Retinal pigment epithelial cell (primary cell): ENCODE results near the gene AGBL4.

ENCODE experiments used
- DNase-seq: peaks from one replicate; pipeline ENCODE4 v3.0.0-alpha.2; 2010; ENCODE audit warnings: low read depth
- H3K4me3 ChIP-seq: 2 replicates; pipeline ENCODE4 v1.5.1; 2011; ENCODE audit warnings: mild to moderate bottlenecking, low read length, control low read depth, moderate library complexity
- CTCF ChIP-seq: conservative IDR thresholded peaks from 2 replicates; pipeline ENCODE4 v1.5.1; 2011; ENCODE audit warnings: low read depth, low read length, control low read depth, inconsistent platforms

Gene AGBL4

GRCh38 chr1:48756683-48757316 is 1267.0 kb downstream of the AGBL4 start:
- no peak for DNase-seq
- no peak overlapping the region for H3K4me3 ChIP-seq
- TF ChIP-seq CTCF: no peak

GRCh38 chr1:48753293-48753692 is 1270.5 kb downstream of the AGBL4 start:
- no peak for DNase-seq
- TF ChIP-seq CTCF: no peak

GRCh38 chr1:48750109-48750508 is 1273.6 kb downstream of the AGBL4 start:
- no peak for DNase-seq
- no peak overlapping the region for H3K4me3 ChIP-seq
- TF ChIP-seq CTCF: no peak

More at GRCh38 chr1:48753293-48753692, 1270.5 kb downstream of the AGBL4 start:
- no peak overlapping the region for H3K4me3 ChIP-seq

GRCh38 chr1:48749068-48749467 is 1274.7 kb downstream of the AGBL4 start:
- DNase-seq: no peak
- TF ChIP-seq CTCF: no peak
- no peak overlapping the region for H3K4me3 ChIP-seq

- no peak for TF ChIP-seq CTCF
- DNase-seq: no peak
These were observed 1276.8 kb downstream of the AGBL4 start for GRCh38 chr1:48746906-48747305.

GRCh38 chr1:48744032-48744431 is 1279.7 kb downstream of the AGBL4 start:
- no peak for TF ChIP-seq CTCF
- H3K4me3 ChIP-seq: no peak overlapping the region
- no peak for DNase-seq

More at GRCh38 chr1:48746906-48747305, 1276.8 kb downstream of the AGBL4 start:
- H3K4me3 ChIP-seq: no peak overlapping the region

- no peak overlapping the region for H3K4me3 ChIP-seq
- no peak for TF ChIP-seq CTCF
- no peak for DNase-seq
These were observed 1280.3 kb downstream of the AGBL4 start for GRCh38 chr1:48743480-48743879.
